Osteoblast (primary cell): ENCODE results near the gene WDR86. TPM values are rescaled to one million over a fixed set of nuclear protein-coding genes. Genes with fewer than 3 reads are reported as not detected.

Experiments
- DNase-seq: peaks from one replicate; pipeline ENCODE4 v3.0.0; 2011; ENCODE audit warnings: low spot score, mixed read lengths; ENCODE audit not compliant: insufficient read length; ENCODE audit errors: missing footprints
- H2AFZ ChIP-seq: 2 replicates; pipeline ENCODE4 v1.6.0; 2011; ENCODE audit warnings: mild to moderate bottlenecking, low read length
- H3K27ac ChIP-seq: 2 replicates; pipeline ENCODE4 v1.5.1; 2011; ENCODE audit warnings: mild to moderate bottlenecking, low read depth, low read length, moderate library complexity
- H3K27me3 ChIP-seq: 2 replicates; pipeline ENCODE4 v1.6.0; 2012; ENCODE audit warnings: mild to moderate bottlenecking, control low read depth, inconsistent platforms, low read length, moderate library complexity; ENCODE audit not compliant: insufficient read depth
- H3K36me3 ChIP-seq: 2 replicates; pipeline ENCODE4 v1.5.1; 2011; ENCODE audit warnings: mild to moderate bottlenecking, low read length, control low read depth, moderate library complexity; ENCODE audit not compliant: insufficient read depth
- H3K4me1 ChIP-seq: 2 replicates; pipeline ENCODE4 v1.5.1; 2011; ENCODE audit warnings: mild to moderate bottlenecking, low read length, control low read depth, moderate library complexity; ENCODE audit not compliant: insufficient read depth
- H3K4me2 ChIP-seq: 2 replicates; pipeline ENCODE4 v1.6.0; 2011; ENCODE audit warnings: mild to moderate bottlenecking, low read length; ENCODE audit not compliant: insufficient read depth
- H3K4me3 ChIP-seq: fragments of 200-600 bp; sonication (generic); 3 replicates; pipeline ENCODE4 v1.5.1; 2012; ENCODE audit warnings: mild to moderate bottlenecking, low read length, inconsistent platforms; ENCODE audit not compliant: insufficient read depth
- H3K79me2 ChIP-seq: 2 replicates; pipeline ENCODE4 v1.6.0; 2012; ENCODE audit warnings: mild to moderate bottlenecking, low read length, control low read depth, inconsistent platforms; ENCODE audit not compliant: insufficient read depth
- H3K9me3 ChIP-seq: 2 replicates; pipeline ENCODE4 v1.5.1; 2011; ENCODE audit warnings: low read depth, low read length, control low read depth
- H4K20me1 ChIP-seq: 2 replicates; pipeline ENCODE4 v1.6.0; 2012; ENCODE audit warnings: mild to moderate bottlenecking, low read length, control low read depth; ENCODE audit not compliant: insufficient read depth
- total RNA-seq: library from RNA; depleted of rRNA; stranded (reverse); fragments of >200 nt; gene quantifications from 2 replicates; pipeline ENCODE4 v1.2.3, GENCODE V29; 2012
- TF ChIP-seq, protein P1 (sequence below): IDR thresholded peaks from 2 replicates; pipeline ENCODE4 v1.5.1; 2011; ENCODE audit warnings: mild to moderate bottlenecking, low read depth, low read length, moderate library complexity; ENCODE audit errors: extremely low read depth

The WDR86 gene
- total RNA-seq, 1 donor: 15.6 TPM

DNA sequence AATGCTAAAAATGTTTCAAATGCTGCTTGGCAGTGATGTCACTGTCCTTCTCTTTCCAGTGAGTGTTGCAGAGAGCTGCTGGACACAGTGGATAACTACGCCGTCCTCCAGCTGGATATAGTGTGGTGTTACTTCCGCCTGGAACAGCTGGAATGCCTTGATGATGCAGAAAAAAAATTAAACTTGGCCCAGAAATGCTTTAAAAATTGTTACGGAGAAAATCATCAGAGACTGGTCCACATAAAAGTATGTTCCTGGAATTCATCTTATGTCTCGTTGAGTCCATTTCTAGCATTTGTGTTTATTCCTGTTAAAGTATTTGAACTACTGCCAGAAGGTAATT is 43.0 kb downstream of the WDR86 start:
- Histone ChIP-seq H2AFZ (no peak overlapping the region), H3K4me2 (no peak overlapping the region), H3K27ac (peak overlapping the region; percentile 38), H3K36me3 (peaks cover 17% of the 10 kb centered on the region), H3K79me2 (no peaks in the 10 kb centered on the region), H4K20me1 (no peaks in the 10 kb centered on the region), H3K4me3 (no peak overlapping the region), H3K9me3 (no peaks in the 10 kb centered on the region), H3K4me1 (peaks cover 7% of the 10 kb centered on the region), H3K27me3 (no peaks in the 10 kb centered on the region)
- TF ChIP-seq, protein P1, sequence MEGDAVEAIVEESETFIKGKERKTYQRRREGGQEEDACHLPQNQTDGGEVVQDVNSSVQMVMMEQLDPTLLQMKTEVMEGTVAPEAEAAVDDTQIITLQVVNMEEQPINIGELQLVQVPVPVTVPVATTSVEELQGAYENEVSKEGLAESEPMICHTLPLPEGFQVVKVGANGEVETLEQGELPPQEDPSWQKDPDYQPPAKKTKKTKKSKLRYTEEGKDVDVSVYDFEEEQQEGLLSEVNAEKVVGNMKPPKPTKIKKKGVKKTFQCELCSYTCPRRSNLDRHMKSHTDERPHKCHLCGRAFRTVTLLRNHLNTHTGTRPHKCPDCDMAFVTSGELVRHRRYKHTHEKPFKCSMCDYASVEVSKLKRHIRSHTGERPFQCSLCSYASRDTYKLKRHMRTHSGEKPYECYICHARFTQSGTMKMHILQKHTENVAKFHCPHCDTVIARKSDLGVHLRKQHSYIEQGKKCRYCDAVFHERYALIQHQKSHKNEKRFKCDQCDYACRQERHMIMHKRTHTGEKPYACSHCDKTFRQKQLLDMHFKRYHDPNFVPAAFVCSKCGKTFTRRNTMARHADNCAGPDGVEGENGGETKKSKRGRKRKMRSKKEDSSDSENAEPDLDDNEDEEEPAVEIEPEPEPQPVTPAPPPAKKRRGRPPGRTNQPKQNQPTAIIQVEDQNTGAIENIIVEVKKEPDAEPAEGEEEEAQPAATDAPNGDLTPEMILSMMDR: no peak
- peak; percentile 81 for DNase-seq

DNA sequence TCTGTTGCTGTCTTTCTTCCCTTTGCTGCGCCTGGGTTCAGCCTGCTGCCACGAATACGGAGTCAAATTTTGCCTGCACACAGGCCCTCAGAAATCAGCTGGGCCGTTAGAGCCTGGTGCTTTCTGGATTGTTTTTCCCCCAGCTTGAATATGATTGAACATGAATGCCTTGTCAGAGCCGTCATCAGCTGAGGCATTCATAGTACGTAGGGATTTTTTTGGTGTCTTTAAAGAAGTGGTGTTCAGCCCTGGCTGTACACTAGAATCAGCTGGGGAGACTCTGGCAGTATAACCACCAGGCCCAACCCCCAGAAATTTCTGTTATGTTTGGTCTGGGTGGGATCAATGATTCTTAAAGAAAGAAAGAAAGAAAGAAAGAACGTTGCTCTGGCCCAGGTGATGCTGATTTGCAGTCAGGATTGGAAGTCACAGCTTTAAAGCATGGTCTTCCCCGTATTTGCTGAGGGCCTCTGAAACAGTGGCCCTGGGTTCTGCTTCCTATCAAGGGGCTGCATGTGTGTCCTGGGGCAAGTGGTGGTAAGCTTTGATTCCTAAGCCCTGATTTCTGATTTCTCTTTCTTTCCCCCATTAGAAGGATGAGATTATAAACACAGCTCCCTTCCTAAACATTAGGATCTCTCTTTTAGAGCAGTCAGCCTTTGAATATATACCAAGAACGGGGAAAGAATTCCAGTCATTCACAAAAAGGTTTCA is 43.5 kb downstream of the WDR86 start:
- H3K4me3 ChIP-seq: no peak overlapping the region
- no peaks in the 10 kb centered on the region for H4K20me1 ChIP-seq
- H3K36me3 ChIP-seq: peaks cover 20% of the 10 kb centered on the region
- no peak overlapping the region for H2AFZ ChIP-seq
- H3K4me2 ChIP-seq: no peak overlapping the region
- H3K27me3 ChIP-seq: no peaks in the 10 kb centered on the region
- H3K27ac ChIP-seq: peak overlapping the region; percentile 38
- H3K79me2 ChIP-seq: no peaks in the 10 kb centered on the region
- H3K4me1 ChIP-seq: peaks cover 7% of the 10 kb centered on the region
- DNase-seq: no peak
- H3K9me3 ChIP-seq: no peaks in the 10 kb centered on the region
- TF ChIP-seq, protein P1: no peak

DNA sequence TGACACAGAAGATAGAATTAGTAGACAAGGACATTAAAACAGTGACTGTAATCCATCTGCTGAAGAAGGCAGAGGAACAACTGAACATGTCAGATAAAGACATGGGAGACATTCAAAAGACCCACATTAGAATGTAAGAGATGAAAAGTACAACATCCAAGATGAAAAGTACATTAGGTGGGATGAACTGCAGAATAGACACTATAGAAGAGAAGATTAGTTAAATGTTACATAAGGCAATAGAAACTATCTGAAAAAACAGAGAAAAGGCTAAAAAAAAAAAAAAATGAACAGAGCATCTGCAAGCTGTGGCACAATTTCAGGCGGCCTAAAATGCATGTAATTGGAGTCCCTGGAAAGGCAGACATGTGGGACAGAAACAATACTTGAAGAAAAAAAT is 46.7 kb downstream of the WDR86 start:
- H3K27ac ChIP-seq: no peak overlapping the region
- H3K4me2 ChIP-seq: no peak overlapping the region
- no peak overlapping the region for H3K4me3 ChIP-seq
- TF ChIP-seq, protein P1: no peak
- H3K79me2 ChIP-seq: no peaks in the 10 kb centered on the region
- peaks cover 22% of the 10 kb centered on the region for H3K36me3 ChIP-seq
- no peak for DNase-seq
- H3K9me3 ChIP-seq: no peaks in the 10 kb centered on the region
- H4K20me1 ChIP-seq: no peaks in the 10 kb centered on the region
- H3K27me3 ChIP-seq: no peaks in the 10 kb centered on the region
- H2AFZ ChIP-seq: no peak overlapping the region
- peaks cover 7% of the 10 kb centered on the region for H3K4me1 ChIP-seq

DNA sequence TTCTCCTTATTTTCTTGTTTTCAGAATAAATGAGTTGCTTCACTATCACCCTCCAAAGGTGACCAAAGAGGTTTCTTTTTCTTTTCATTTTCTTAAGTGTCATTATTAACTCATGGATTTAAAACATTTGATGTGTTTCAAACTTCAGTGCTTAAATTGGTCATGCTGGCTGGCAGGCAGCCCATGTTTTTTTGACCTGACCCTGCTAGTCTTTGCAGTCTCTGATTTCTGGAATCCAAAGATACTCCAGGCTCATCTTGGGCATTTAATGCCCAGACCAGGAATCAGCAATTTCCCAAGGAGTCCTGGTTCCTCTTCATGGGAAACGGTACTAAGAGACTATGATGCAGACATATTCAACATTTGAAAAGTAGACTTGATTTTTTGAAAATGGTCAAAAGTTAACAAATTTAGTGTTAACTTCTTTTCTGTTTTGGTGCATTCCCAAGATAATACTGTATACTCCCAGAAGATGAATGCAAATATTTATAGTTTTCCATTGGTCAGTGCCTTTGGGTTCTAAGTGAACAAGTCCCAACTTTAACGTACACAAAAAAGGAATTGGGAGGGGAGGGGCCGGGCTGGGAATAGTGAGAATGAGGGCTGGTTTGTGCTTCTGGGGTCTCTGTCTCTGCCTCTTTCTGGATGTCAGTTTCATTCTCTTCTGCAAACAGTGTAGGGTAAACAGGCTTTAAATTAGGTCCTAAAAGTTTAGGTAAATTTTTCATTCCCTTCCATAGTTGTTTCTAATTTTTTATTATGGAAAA is 48.5 kb downstream of the WDR86 start:
- H3K27ac ChIP-seq: no peak overlapping the region
- H3K9me3 ChIP-seq: no peaks in the 10 kb centered on the region
- peak; percentile 85 for DNase-seq
- H3K4me1 ChIP-seq: no peaks in the 10 kb centered on the region
- no peak overlapping the region for H3K4me2 ChIP-seq
- H3K36me3 ChIP-seq: peaks cover 28% of the 10 kb centered on the region
- no peak overlapping the region for H3K4me3 ChIP-seq
- no peak overlapping the region for H2AFZ ChIP-seq
- H3K27me3 ChIP-seq: no peaks in the 10 kb centered on the region
- TF ChIP-seq, protein P1: no peak
- H4K20me1 ChIP-seq: no peaks in the 10 kb centered on the region
- H3K79me2 ChIP-seq: no peaks in the 10 kb centered on the region
